SK-N-SH (cell line): ENCODE results near the gene RNF40. TPM values are rescaled to one million over a fixed set of nuclear protein-coding genes. Genes with fewer than 3 reads are reported as not detected.

ENCODE experiments used
- CTCF ChIA-PET: fragments of 300-600, 350-600 bp; formaldehyde crosslinking; extraction: SDS; loops from one replicate; lab custom pipeline; 2021; lab: Yijun Ruan, JAX
- POLR2A ChIA-PET: fragments of 350-600 bp; sonication (Branson Sonifier 250); formaldehyde crosslinking; extraction: SDS; loops from one replicate; lab custom pipeline; 2020; ENCODE audit warnings: antibody characterized with exemption, inconsistent platforms; lab: Yijun Ruan, JAX
- DNase-seq: peaks from one replicate; pipeline ENCODE4 v3.0.0; 2012
- H2AFZ ChIP-seq: fragments of 200-600 bp; sonication (generic); 2 replicates; pipeline ENCODE4 v1.8.1; 2016; ENCODE audit warnings: antibody characterized with exemption, mild to moderate bottlenecking, low read depth
- H3F3A ChIP-seq: fragments of 200-600 bp; sonication (generic); replicated peaks from 2 replicates; pipeline ENCODE3; 2016; ENCODE audit warnings: antibody characterized with exemption, mild to moderate bottlenecking; ENCODE audit not compliant: insufficient read depth
- H3K27ac ChIP-seq, 2 experiments: fragments of 200-500 bp in 1 of 2; fragments of 200-600 bp in 1 of 2; sonication (Bioruptor generic) in 1 of 2; sonication (generic), shearing (Covaris generic) in 1 of 2; 2 replicates each; pipeline versions ENCODE4 v1.5.1 to v1.6.1; 2014 to 2016; ENCODE audit warnings: low read depth in 2 of 2, inconsistent platforms in 1 of 2, low read length in 1 of 2, mild to moderate bottlenecking in 1 of 2, mixed read lengths in 1 of 2
- H3K27me3 ChIP-seq: fragments of 200-600 bp; sonication (generic), shearing (Covaris generic); 2 replicates; pipeline ENCODE4 v1.6.1; 2016; ENCODE audit warnings: mixed run types; ENCODE audit not compliant: insufficient read depth
- H3K36me3 ChIP-seq, 2 experiments: fragments of 200-500 bp in 1 of 2; fragments of 200-600 bp in 1 of 2; sonication (Bioruptor generic) in 1 of 2; sonication (generic) in 1 of 2; replicated peaks in 1 of 2; 2 replicates each; pipeline versions ENCODE3 to v1.5.1; 2014 to 2016; ENCODE audit warnings: low read length in 1 of 2, mild to moderate bottlenecking in 1 of 2; ENCODE audit not compliant: insufficient read depth in 2 of 2, control insufficient read depth in 1 of 2
- H3K4me1 ChIP-seq, 2 experiments: fragments of 200-500 bp in 1 of 2; fragments of 200-600 bp in 1 of 2; sonication (Bioruptor generic) in 1 of 2; sonication (generic), shearing (Covaris generic) in 1 of 2; 2 replicates each; pipeline versions ENCODE4 v1.5.1 to v1.6.1; 2014 to 2016; ENCODE audit warnings: low read depth in 1 of 2, low read length in 1 of 2, mixed run types in 1 of 2; ENCODE audit not compliant: insufficient read depth in 2 of 2, control insufficient read depth in 1 of 2
- H3K4me2 ChIP-seq: fragments of 200-600 bp; sonication (generic), shearing (Covaris generic); 2 replicates; pipeline ENCODE4 v1.6.1; 2017; ENCODE audit warnings: mixed run types
- H3K4me3 ChIP-seq, 2 experiments: fragments of 200-500 bp in 1 of 2; fragments of 200-600 bp in 1 of 2; sonication (Bioruptor generic) in 1 of 2; sonication (generic), shearing (Covaris generic) in 1 of 2; 2 replicates each; pipeline versions ENCODE4 v1.5.1 to v1.8.1; 2014 to 2016; ENCODE audit warnings: low read depth in 2 of 2, inconsistent platforms in 1 of 2, low read length in 1 of 2, mild to moderate bottlenecking in 1 of 2, mixed read lengths in 1 of 2, moderate library complexity in 1 of 2
- H3K79me2 ChIP-seq: fragments of 200-600 bp; sonication (generic); 2 replicates; pipeline ENCODE4 v1.8.1; 2017; ENCODE audit warnings: mild to moderate bottlenecking; ENCODE audit not compliant: insufficient read depth
- H3K9ac ChIP-seq: fragments of 200-600 bp; sonication (generic); 2 replicates; pipeline ENCODE4 v1.6.1; 2017; ENCODE audit warnings: mixed run types
- H3K9me2 ChIP-seq: fragments of 200-600 bp; sonication (generic); 2 replicates; pipeline ENCODE4 v1.6.1; 2017; ENCODE audit warnings: mixed run types
- H3K9me3 ChIP-seq: fragments of 200-600 bp; sonication (generic); 2 replicates; pipeline ENCODE4 v1.6.1; 2017; ENCODE audit warnings: mixed run types, mild to moderate bottlenecking, moderate library complexity
- H4K20me1 ChIP-seq: fragments of 200-600 bp; sonication (generic); 2 replicates; pipeline ENCODE4 v1.6.1; 2017; ENCODE audit warnings: mild to moderate bottlenecking, mixed run types; ENCODE audit not compliant: insufficient read depth
- CHD2 ChIP-seq: fragments of 150-350 bp; IDR thresholded peaks from 2 replicates; pipeline ENCODE4 v1.6.1; 2018; ENCODE audit warnings: low read length; ENCODE audit not compliant: partially characterized antibody
- ELF1 ChIP-seq: IDR thresholded peaks from 2 replicates; pipeline ENCODE4 v1.4.0; 2012
- EZH2phosphoT487 ChIP-seq: fragments of 200-600 bp; sonication (generic); IDR thresholded peaks from 2 replicates; pipeline ENCODE4 v1.6.1; 2017; ENCODE audit warnings: low read depth, mixed run types, mild to moderate bottlenecking, antibody characterized with exemption, moderate library complexity, borderline replicate concordance
- FOXJ3 ChIP-seq: sonication (generic); formaldehyde crosslinking; IDR thresholded peaks from 2 replicates; pipeline ENCODE4 v1.5.1; 2020; ENCODE audit warnings: mild to moderate bottlenecking, missing genetic modification reagents
- GATA2 ChIP-seq: sonication (generic); formaldehyde crosslinking; IDR thresholded peaks from 2 replicates; pipeline ENCODE4 v1.5.0; 2020; ENCODE audit warnings: mild to moderate bottlenecking, missing genetic modification reagents
- JUND ChIP-seq: IDR thresholded peaks from 2 replicates; pipeline ENCODE4 v1.4.0; 2012
- MEF2A ChIP-seq: IDR thresholded peaks from 2 replicates; pipeline ENCODE4 v1.4.0; 2012; ENCODE audit warnings: low read depth, borderline replicate concordance
- MXI1 ChIP-seq: IDR thresholded peaks from 2 replicates; pipeline ENCODE4 v1.6.1; 2012; ENCODE audit warnings: mild to moderate bottlenecking, low read depth, low read length, improper control_type of control experiment
- NFIC ChIP-seq: IDR thresholded peaks from 2 replicates; pipeline ENCODE4 v1.4.0; 2012; ENCODE audit warnings: borderline replicate concordance
- RCOR1 ChIP-seq: fragments of 150-350 bp; IDR thresholded peaks from 2 replicates; pipeline ENCODE4 v1.6.1; 2017; ENCODE audit warnings: antibody characterized with exemption, low read length
- SIN3A ChIP-seq: IDR thresholded peaks from 2 replicates; pipeline ENCODE4 v1.6.1; 2012; ENCODE audit warnings: low read depth, mild to moderate bottlenecking, low read length, moderate library complexity, borderline replicate concordance
- SMC3 ChIP-seq: IDR thresholded peaks from 2 replicates; pipeline ENCODE4 v1.6.1; 2012; ENCODE audit warnings: low read depth, low read length, improper control_type of control experiment
- TCF12 ChIP-seq: IDR thresholded peaks from 2 replicates; pipeline ENCODE4 v1.4.0; 2012
- YY1 ChIP-seq: IDR thresholded peaks from 2 replicates; pipeline ENCODE4 v1.4.0; 2012; ENCODE audit warnings: low read depth, mild to moderate bottlenecking
- WGBS: methylation state at CpG from one replicate; pipeline ENCODE4 v1.1.6; 2017; ENCODE audit warnings: low lambda C conversion rate; 5-methylcytosine and 5-hydroxymethylcytosine counted together
- polyA plus RNA-seq, 3 experiments: library from polyadenylated mRNA; depleted of rRNA; stranded (reverse); fragments of >200 nt; gene quantifications; 2 replicates each; pipeline ENCODE4 v1.2.3, GENCODE V29; 2012
- TF ChIP-seq, protein P1 (sequence below): IDR thresholded peaks from 2 replicates; pipeline ENCODE4 v1.4.0; 2012; ENCODE audit warnings: low read depth, borderline replicate concordance
- TF ChIP-seq, protein P2 (sequence below): IDR thresholded peaks from 2 replicates; pipeline ENCODE4 v1.6.1; 2012; ENCODE audit warnings: mild to moderate bottlenecking, low read depth, low read length, moderate library complexity
- TF ChIP-seq, protein P3 (sequence below): IDR thresholded peaks from 2 replicates; pipeline ENCODE4 v1.4.0; 2012; ENCODE audit warnings: low read depth
- TF ChIP-seq, protein P4 (sequence below): IDR thresholded peaks from 2 replicates; pipeline ENCODE4; 2012
- TF ChIP-seq, protein P5 (sequence below): IDR thresholded peaks from 2 replicates; pipeline ENCODE4 v1.4.0; 2012; ENCODE audit warnings: low read depth, borderline replicate concordance

RNF40 gene
- polyA plus RNA-seq, 1 of the 3 experiments (the other 2 are of a cell fraction) = 49.8 TPM

DNA sequence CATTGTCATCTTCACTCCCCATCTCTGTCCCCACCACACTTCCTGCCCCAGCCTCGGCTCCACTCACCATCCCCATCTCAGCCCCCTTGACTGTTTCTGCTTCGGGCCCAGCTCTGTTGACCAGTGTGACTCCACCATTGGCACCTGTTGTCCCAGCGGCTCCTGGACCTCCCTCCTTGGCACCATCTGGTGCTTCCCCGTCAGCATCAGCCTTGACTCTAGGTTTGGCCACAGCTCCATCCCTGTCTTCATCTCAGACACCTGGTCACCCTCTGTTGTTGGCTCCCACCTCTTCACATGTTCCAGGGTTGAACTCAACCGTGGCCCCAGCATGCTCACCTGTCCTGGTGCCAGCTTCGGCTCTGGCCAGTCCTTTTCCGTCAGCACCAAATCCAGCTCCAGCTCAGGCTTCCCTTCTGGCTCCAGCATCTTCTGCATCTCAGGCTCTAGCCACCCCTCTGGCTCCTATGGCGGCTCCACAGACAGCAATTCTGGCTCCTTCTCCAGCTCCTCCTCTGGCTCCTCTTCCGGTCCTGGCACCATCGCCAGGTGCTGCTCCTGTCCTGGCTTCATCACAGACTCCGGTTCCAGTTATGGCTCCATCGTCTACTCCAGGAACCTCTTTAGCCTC lies 38.3 kb upstream of the RNF40 start:
- WGBS = 95% methylated on average over 12 of the region's 12 CpGs
- Histone ChIP-seq H3K9ac (no peak overlapping the region), H3K9me2 (no peaks in the 10 kb centered on the region), H3K4me1 (no peaks in the 10 kb centered on the region), H3K9me3 (no peaks in the 10 kb centered on the region), H3K4me2 (no peak overlapping the region), H3K79me2 (peaks cover 63% of the 10 kb centered on the region), H3K27me3 (no peaks in the 10 kb centered on the region), H2AFZ (no peak overlapping the region), H3K36me3 (peaks cover 72 to 75% of the 10 kb centered on the region in 2 experiments), H4K20me1 (0 out of 2 replicates have a peak, but pooled peaks cover 9% of the 10 kb centered on the region), H3K27ac (no peak overlapping the region), H3K4me3 (no peak overlapping the region), H3F3A (peaks cover 14% of the 10 kb centered on the region)
- ChIA-PET POLR2A (interaction anchor here (1.3 to 1.9 kb wide), 2 partner anchors 9 to 24 kb away, joined by 3 to 5 read pairs; partner anchors contain the start of gene PHKG2), CTCF (interaction anchor here (1.5 kb wide), 1 partner anchor 12 kb away, joined by 3 read pairs; no protein-coding TSS in a partner anchor)
- no peak for TF ChIP-seq RCOR1
- no peak for TF ChIP-seq GATA2 (CRISPR knock-in tag)
- no peak for TF ChIP-seq EZH2phosphoT487
- no peak for TF ChIP-seq MEF2A
- TF ChIP-seq FOXJ3 (CRISPR knock-in tag) = no peak
- no peak for TF ChIP-seq ELF1
- DNase-seq = no peak

DNA sequence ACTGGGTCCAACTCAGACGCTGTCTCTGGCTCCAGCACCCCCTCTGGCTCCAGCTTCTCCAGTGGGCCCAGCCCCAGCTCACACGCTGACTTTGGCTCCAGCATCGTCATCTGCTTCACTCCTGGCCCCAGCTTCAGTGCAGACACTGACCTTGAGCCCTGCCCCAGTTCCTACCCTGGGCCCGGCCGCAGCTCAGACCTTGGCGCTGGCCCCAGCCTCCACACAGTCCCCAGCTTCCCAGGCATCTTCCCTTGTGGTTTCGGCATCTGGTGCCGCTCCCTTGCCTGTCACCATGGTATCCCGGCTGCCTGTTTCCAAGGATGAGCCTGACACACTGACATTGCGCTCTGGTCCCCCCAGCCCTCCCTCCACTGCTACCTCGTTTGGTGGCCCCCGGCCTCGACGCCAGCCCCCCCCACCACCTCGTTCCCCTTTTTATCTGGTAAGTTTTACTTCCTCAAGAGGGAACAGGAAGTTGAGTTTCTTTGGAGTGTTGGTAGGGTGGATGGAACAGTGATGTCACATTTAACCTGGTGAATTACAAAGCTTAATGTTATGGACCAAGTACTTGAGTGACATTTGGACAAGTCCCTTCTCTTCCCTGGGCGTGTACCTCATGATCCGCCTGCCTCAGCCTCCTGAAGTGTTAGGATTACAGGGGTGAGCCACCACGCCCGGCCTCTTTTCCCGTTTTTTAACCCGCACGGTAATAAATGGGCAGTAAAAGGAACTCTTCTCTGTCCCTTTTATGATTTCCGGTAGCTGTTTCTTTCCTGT lies 37.3 kb upstream of the RNF40 start:
- POLR2A ChIA-PET = interaction anchor here (1.3 to 1.9 kb wide), 2 partner anchors 8 to 23 kb away, joined by 3 to 5 read pairs; partner anchors contain the start of gene PHKG2
- Histone ChIP-seq H3K9me3 (no peaks in the 10 kb centered on the region), H4K20me1 (0 out of 2 replicates have a peak, but pooled peaks cover 5% of the 10 kb centered on the region), H3F3A (peaks cover 14% of the 10 kb centered on the region), H3K9me2 (no peaks in the 10 kb centered on the region), H2AFZ (no peak overlapping the region), H3K9ac (no peak overlapping the region), H3K4me1 (no peaks in the 10 kb centered on the region), H3K4me2 (no peak overlapping the region), H3K27ac (no peak overlapping the region), H3K27me3 (no peaks in the 10 kb centered on the region), H3K79me2 (peaks cover 54% of the 10 kb centered on the region), H3K4me3 (no peak overlapping the region), H3K36me3 (peaks cover 69 to 82% of the 10 kb centered on the region in 2 experiments)
- CTCF ChIA-PET = no interaction called here
- no peak for DNase-seq
- WGBS = 97% methylated on average over 23 of the region's 23 CpGs
- TF ChIP-seq ELF1 = no peak
- TF ChIP-seq YY1 = no peak
- no peak for TF ChIP-seq JUND
- TF ChIP-seq, protein P1, sequence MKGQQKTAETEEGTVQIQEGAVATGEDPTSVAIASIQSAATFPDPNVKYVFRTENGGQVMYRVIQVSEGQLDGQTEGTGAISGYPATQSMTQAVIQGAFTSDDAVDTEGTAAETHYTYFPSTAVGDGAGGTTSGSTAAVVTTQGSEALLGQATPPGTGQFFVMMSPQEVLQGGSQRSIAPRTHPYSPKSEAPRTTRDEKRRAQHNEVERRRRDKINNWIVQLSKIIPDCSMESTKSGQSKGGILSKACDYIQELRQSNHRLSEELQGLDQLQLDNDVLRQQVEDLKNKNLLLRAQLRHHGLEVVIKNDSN = no peak
- no peak for TF ChIP-seq CHD2
- no peak for TF ChIP-seq EZH2phosphoT487
- no peak for TF ChIP-seq TCF12
- TF ChIP-seq, protein P2, sequence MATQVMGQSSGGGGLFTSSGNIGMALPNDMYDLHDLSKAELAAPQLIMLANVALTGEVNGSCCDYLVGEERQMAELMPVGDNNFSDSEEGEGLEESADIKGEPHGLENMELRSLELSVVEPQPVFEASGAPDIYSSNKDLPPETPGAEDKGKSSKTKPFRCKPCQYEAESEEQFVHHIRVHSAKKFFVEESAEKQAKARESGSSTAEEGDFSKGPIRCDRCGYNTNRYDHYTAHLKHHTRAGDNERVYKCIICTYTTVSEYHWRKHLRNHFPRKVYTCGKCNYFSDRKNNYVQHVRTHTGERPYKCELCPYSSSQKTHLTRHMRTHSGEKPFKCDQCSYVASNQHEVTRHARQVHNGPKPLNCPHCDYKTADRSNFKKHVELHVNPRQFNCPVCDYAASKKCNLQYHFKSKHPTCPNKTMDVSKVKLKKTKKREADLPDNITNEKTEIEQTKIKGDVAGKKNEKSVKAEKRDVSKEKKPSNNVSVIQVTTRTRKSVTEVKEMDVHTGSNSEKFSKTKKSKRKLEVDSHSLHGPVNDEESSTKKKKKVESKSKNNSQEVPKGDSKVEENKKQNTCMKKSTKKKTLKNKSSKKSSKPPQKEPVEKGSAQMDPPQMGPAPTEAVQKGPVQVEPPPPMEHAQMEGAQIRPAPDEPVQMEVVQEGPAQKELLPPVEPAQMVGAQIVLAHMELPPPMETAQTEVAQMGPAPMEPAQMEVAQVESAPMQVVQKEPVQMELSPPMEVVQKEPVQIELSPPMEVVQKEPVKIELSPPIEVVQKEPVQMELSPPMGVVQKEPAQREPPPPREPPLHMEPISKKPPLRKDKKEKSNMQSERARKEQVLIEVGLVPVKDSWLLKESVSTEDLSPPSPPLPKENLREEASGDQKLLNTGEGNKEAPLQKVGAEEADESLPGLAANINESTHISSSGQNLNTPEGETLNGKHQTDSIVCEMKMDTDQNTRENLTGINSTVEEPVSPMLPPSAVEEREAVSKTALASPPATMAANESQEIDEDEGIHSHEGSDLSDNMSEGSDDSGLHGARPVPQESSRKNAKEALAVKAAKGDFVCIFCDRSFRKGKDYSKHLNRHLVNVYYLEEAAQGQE = no peak
- no peak for TF ChIP-seq SIN3A
- TF ChIP-seq SMC3 = no peak
- TF ChIP-seq, protein P3, sequence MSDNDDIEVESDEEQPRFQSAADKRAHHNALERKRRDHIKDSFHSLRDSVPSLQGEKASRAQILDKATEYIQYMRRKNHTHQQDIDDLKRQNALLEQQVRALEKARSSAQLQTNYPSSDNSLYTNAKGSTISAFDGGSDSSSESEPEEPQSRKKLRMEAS = no peak
- TF ChIP-seq, protein P4, sequence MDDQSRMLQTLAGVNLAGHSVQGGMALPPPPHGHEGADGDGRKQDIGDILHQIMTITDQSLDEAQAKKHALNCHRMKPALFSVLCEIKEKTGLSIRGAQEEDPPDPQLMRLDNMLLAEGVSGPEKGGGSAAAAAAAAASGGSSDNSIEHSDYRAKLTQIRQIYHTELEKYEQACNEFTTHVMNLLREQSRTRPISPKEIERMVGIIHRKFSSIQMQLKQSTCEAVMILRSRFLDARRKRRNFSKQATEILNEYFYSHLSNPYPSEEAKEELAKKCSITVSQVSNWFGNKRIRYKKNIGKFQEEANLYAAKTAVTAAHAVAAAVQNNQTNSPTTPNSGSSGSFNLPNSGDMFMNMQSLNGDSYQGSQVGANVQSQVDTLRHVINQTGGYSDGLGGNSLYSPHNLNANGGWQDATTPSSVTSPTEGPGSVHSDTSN = no peak
- no peak for TF ChIP-seq NFIC
- TF ChIP-seq GATA2 (CRISPR knock-in tag) = no peak
- TF ChIP-seq, protein P5, sequence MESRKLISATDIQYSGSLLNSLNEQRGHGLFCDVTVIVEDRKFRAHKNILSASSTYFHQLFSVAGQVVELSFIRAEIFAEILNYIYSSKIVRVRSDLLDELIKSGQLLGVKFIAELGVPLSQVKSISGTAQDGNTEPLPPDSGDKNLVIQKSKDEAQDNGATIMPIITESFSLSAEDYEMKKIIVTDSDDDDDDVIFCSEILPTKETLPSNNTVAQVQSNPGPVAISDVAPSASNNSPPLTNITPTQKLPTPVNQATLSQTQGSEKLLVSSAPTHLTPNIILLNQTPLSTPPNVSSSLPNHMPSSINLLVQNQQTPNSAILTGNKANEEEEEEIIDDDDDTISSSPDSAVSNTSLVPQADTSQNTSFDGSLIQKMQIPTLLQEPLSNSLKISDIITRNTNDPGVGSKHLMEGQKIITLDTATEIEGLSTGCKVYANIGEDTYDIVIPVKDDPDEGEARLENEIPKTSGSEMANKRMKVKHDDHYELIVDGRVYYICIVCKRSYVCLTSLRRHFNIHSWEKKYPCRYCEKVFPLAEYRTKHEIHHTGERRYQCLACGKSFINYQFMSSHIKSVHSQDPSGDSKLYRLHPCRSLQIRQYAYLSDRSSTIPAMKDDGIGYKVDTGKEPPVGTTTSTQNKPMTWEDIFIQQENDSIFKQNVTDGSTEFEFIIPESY = no peak
- no peak for TF ChIP-seq MXI1
